Activated T-helper 1 cell treated with anti-CD3 and anti-CD28 coated beads, Interleukin-2, amount 50 U/mL, for 16 hours (primary cell): ENCODE measurements around the gene MLLT1.

Experiments used
- DNase-seq, 2 donors: peaks; one replicate each; pipeline ENCODE4 v3.0.0-alpha.2; 2020; ENCODE audit warnings: low read depth in 1 of 2, low spot score in 1 of 2

Gene MLLT1

DNA sequence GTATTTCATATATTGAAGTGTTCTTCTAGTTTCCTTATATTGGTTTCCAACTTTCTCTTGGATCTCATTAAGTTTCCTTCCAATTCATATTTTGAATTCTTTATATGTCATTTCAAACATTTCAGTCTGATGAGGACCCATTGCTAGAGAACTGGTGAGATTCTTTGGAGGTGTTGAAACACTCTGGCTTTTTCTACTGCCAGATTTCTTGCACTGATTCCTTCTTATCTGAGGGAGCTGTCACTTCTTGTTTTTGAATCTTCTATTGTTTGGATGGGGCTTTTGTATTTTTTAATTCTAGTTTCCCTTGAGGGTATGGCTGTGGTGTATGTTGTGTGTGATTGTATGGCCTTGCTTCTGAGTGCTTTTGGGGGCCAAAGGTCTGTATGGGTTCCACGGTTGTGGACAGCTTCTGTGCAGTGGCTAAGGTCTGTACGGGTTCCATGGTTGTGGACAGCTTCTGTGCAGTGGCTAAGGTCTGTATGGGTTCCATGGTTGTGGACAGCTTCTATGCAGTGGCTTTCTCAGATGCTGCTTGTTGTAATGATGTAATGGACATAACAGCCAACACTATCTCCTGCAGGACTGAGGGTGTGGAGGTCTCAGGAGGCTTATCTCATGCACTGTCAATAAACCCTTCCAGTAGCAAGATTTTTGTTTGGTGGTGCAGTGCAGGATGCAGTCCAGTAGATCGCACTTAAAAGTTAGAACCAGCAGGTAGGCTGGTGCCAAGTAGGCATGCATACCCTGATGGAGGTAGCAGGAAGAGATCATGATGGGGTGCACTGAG, 107.5 kb downstream of the MLLT1 start:
- no peak for DNase-seq

- no peak for DNase-seq
Observed at GRCh38 chr19:6167115-6167514, 112.7 kb downstream of the MLLT1 start.

DNA sequence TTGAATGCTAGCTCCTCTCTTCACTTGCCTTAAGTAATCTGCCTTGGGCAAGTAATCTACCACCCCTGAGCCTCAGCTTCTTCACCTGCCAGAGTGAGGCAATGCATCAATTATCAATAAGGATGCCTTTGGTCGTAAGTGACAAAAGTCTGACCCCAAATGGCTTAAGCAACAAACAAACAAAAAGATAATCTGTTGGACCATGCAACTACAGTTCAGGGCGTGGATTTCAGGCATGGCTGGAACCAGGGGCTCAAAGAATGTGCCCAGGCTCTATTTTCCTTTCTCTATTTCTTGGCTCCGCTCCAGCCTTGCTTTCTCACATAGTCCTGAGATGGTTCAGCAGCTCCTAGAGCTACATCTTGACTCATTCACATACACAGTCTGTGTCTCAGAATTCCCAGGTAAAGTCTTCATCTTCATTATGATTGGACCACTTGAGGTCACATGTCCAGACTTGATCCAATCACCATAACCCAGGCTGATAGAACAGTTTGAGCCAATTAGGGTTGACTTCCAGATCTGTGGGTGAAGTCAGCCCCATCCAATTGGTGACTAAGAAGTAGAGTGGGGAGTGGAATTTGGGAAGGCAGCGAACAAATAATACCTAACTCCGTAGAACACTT, 114.8 kb downstream of the MLLT1 start:
- no peak for DNase-seq

DNA sequence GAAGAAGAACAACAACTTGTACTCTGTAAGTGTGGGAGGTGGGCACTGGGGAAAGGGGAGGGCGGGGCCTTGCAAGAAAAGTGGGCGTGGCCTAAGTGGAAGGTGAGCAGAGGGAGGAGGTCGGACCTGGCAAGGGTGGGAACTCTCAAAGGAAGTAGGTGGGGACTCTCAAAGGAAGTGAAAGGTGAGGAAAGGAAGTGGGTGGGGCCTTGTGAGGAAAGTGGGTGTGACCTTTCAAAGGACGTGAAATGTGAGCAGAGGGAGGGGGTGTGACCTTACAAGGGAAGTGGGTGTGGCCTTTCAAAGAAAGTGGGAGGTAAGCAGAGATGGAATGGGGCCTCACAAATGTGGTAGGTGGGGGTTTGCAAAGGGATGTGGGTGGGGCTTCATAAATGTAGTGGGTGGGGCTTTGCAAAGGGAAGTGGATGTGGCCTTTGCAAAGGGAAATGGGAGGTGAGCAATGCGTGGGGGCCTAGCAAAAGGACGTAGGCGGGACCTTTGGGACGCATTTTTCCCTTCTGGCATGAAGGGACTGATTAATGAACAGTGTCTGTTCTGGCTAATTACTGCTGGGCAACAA, 118.4 kb downstream of the MLLT1 start:
- DNase-seq = peak in 1 of 2 donors; percentile 0
